Body of pancreas (tissue), 4 donors: ENCODE data around the gene EEPD1. TPM values are rescaled to one million over a fixed set of nuclear protein-coding genes. Genes with fewer than 3 reads are reported as not detected.

Experiments
- ATAC-seq: fragments of 150-250 bp; one replicate; pipeline ENCODE4 v1.9.1; 2016
- DNase-seq, 4 donors: peaks; one replicate each; pipeline ENCODE4 v3.0.0-alpha.2; 2019
- H3K27ac ChIP-seq, 4 donors: fragments of 200-600 bp; sonication (generic); 1 replicate in 3 of 4; 2 replicates in 1 of 4; pipeline versions ENCODE4 v1.5.1 to v1.6.1; 2016 to 2019; ENCODE audit warnings: mild to moderate bottlenecking in 1 of 4, mixed read lengths in 1 of 4, moderate library complexity in 1 of 4
- H3K27me3 ChIP-seq, 2 donors: fragments of 200-600 bp; sonication (generic); one replicate each; pipeline ENCODE4 v1.6.0; 2016; ENCODE audit warnings: mild to moderate bottlenecking in 1 of 2
- H3K36me3 ChIP-seq, 2 donors: fragments of 200-600 bp; sonication (generic); replicated peaks in 1 of 2; 2 replicates each; pipeline ENCODE4 v1.5.1; 2016; ENCODE audit warnings: low read depth in 2 of 2; ENCODE audit not compliant: insufficient read depth in 1 of 2
- H3K4me1 ChIP-seq: fragments of 200-600 bp; sonication (generic); one replicate; pipeline ENCODE4 v1.6.0; 2016
- H3K4me3 ChIP-seq, 2 donors: fragments of 200-600 bp; sonication (generic); 1 replicate in 1 of 2; 2 replicates in 1 of 2; pipeline ENCODE4 v1.5.1; 2016 to 2019
- H3K9me3 ChIP-seq, 3 donors: fragments of 200-600 bp; sonication (generic); 1 replicate in 2 of 3; 2 replicates in 1 of 3; pipeline ENCODE4 v1.5.1; 2016
- POLR2A ChIP-seq, 3 donors: fragments of 450-650 bp; IDR thresholded peaks; one replicate each; pipeline ENCODE4 v1.6.1; 2016; ENCODE audit warnings: antibody characterized with exemption in 3 of 3, mild to moderate bottlenecking in 2 of 3
- WGBS, 2 donors: methylation state at CpG; one replicate each; pipeline ENCODE4 v1.1.5; 2017; 5-methylcytosine and 5-hydroxymethylcytosine counted together
- intact Hi-C: fragments of 100-400 bp; cut with DNase I; formaldehyde crosslinking; loops from one replicate; pipeline ENCODE4 v1.15.1; 2023
- total RNA-seq, 2 donors: library from RNA; depleted of rRNA; stranded (reverse); fragments of >200 nt; gene quantifications; one replicate each; pipeline ENCODE4 v1.1.0, GENCODE V29; 2016
- TF ChIP-seq, protein P1 (sequence below), 7 experiments: fragments of 450-650 bp in 4 of 7; fragments of 200-600 bp in 3 of 7; sonication (generic) in 3 of 7; IDR thresholded peaks; one replicate each; pipeline ENCODE4 v1.5.1; 2016 to 2019; ENCODE audit warnings: antibody characterized with exemption in 7 of 7

EEPD1 gene
- total RNA-seq, 2 donors from 2014 or later: 13.5 to 24.1 TPM

GRCh38 chr7:36158321-36158605 is 5.2 kb downstream of the EEPD1 start:
- intact Hi-C loops: no loop called here
- H3K27ac ChIP-seq: peak overlapping the region in 1 of 4 donors; percentile 3
- TF ChIP-seq, protein P1, sequence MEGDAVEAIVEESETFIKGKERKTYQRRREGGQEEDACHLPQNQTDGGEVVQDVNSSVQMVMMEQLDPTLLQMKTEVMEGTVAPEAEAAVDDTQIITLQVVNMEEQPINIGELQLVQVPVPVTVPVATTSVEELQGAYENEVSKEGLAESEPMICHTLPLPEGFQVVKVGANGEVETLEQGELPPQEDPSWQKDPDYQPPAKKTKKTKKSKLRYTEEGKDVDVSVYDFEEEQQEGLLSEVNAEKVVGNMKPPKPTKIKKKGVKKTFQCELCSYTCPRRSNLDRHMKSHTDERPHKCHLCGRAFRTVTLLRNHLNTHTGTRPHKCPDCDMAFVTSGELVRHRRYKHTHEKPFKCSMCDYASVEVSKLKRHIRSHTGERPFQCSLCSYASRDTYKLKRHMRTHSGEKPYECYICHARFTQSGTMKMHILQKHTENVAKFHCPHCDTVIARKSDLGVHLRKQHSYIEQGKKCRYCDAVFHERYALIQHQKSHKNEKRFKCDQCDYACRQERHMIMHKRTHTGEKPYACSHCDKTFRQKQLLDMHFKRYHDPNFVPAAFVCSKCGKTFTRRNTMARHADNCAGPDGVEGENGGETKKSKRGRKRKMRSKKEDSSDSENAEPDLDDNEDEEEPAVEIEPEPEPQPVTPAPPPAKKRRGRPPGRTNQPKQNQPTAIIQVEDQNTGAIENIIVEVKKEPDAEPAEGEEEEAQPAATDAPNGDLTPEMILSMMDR (IDR thresholded peaks at IDR 0.05): no peak
- TF ChIP-seq POLR2A (IDR thresholded peaks at IDR 0.05): no peak
- DNase-seq (no peak), ATAC-seq (no peak)
- H3K27me3 ChIP-seq: no peaks in the 10 kb centered on the region
- H3K4me3 ChIP-seq: no peak overlapping the region
- H3K4me1 ChIP-seq: peaks cover 78% of the 10 kb centered on the region
- WGBS, 2 donors: 71 to 81% methylated on average over 2 of the region's 2 CpGs
- H3K36me3 ChIP-seq: no peaks in the 10 kb centered on the region
- H3K9me3 ChIP-seq: no peaks in the 10 kb centered on the region

GRCh38 chr7:36159618-36160017 is 6.6 kb downstream of the EEPD1 start:
- H3K4me1 ChIP-seq: peaks cover 71% of the 10 kb centered on the region
- peaks cover 0 to 3% of the 10 kb centered on the region in 2 donors for H3K36me3 ChIP-seq
- peak overlapping the region in 2 of 4 donors; percentile 18 to 20 for H3K27ac ChIP-seq
- no peaks in the 10 kb centered on the region for H3K27me3 ChIP-seq
- WGBS, 2 donors: 28 to 48% methylated on average over 3 of the region's 3 CpGs
- no peaks in the 10 kb centered on the region for H3K9me3 ChIP-seq
- no peak for TF ChIP-seq POLR2A (IDR thresholded peaks at IDR 0.05)
- TF ChIP-seq, protein P1 (IDR thresholded peaks at IDR 0.05): no peak
- H3K4me3 ChIP-seq: no peak overlapping the region
- ATAC-seq (no peak), DNase-seq (peak; percentile 21 to 45 (median 35))
- intact Hi-C loops: loop anchor here (10.0 kb wide), 1 partner anchor 105 kb away; no protein-coding TSS in a partner anchor

- 47 to 86% methylated on average over 5 of the region's 5 CpGs for WGBS, 2 donors
- H3K4me3 ChIP-seq: no peak overlapping the region
- intact Hi-C loops: loop anchor here (10.0 kb wide), 1 partner anchor 104 kb away; no protein-coding TSS in a partner anchor
- peaks cover 0 to 3% of the 10 kb centered on the region in 2 donors for H3K36me3 ChIP-seq
- peak overlapping the region in 2 of 4 donors; percentile 18 to 20 for H3K27ac ChIP-seq
- H3K4me1 ChIP-seq: peaks cover 64% of the 10 kb centered on the region
- no peaks in the 10 kb centered on the region for H3K9me3 ChIP-seq
- TF ChIP-seq, protein P1 (IDR thresholded peaks at IDR 0.05): no peak
- no peak for TF ChIP-seq POLR2A (IDR thresholded peaks at IDR 0.05)
- H3K27me3 ChIP-seq: no peaks in the 10 kb centered on the region
- DNase-seq (peak in 3 of 4 donors; percentile 26 to 68 (median 29)), ATAC-seq (no peak)
Measured at GRCh38 chr7:36160313-36160712, 7.3 kb downstream of the EEPD1 start.

GRCh38 chr7:36161996-36162395 is 8.9 kb downstream of the EEPD1 start:
- intact Hi-C loops: loop anchor here (10.0 kb wide), 1 partner anchor 103 kb away; no protein-coding TSS in a partner anchor
- DNase-seq (no peak), ATAC-seq (no peak)
- Histone ChIP-seq H3K4me1 (peaks cover 47% of the 10 kb centered on the region), H3K36me3 (peaks cover 0 to 3% of the 10 kb centered on the region in 2 donors), H3K9me3 (no peaks in the 10 kb centered on the region), H3K27me3 (no peaks in the 10 kb centered on the region), H3K27ac (no peak overlapping the region), H3K4me3 (no peak overlapping the region)
- TF ChIP-seq, protein P1 (IDR thresholded peaks at IDR 0.05): no peak
- no peak for TF ChIP-seq POLR2A (IDR thresholded peaks at IDR 0.05)
- 92 to 100% methylated on average over 1 of the region's 1 CpG for WGBS, 2 donors

DNA sequence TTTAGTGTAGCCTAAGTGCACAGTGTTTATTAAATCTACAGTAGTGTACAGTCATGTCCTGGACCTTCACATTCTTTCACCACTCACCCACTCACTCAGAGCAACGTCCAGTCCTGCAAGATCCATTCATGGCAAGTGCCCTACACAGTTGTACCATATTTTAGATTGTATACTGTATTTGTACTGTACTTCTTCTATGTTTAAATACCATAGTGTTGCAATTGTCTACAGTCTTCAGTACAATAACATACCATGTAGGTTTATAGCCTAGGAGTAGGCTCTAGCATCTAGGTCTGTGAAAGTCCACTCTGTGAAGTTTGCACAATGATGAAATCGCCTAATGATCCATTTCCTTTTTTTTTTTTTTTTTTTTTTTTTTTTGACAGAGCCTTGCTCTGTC is 12.0 kb downstream of the EEPD1 start:
- Histone ChIP-seq H3K4me3 (no peak overlapping the region), H3K4me1 (peaks cover 17% of the 10 kb centered on the region), H3K27ac (no peak overlapping the region), H3K9me3 (no peaks in the 10 kb centered on the region), H3K27me3 (no peaks in the 10 kb centered on the region), H3K36me3 (peaks cover 0 to 3% of the 10 kb centered on the region in 2 donors)
- ATAC-seq (no peak), DNase-seq (no peak)
- TF ChIP-seq, protein P1 (IDR thresholded peaks at IDR 0.05): no peak
- TF ChIP-seq POLR2A (IDR thresholded peaks at IDR 0.05): no peak
- intact Hi-C loops: loop anchor here (10.0 kb wide), 1 partner anchor 100 kb away; no protein-coding TSS in a partner anchor
- WGBS, 2 donors: 45 to 57% methylated on average over 2 of the region's 2 CpGs
